AG04450 (cell line): ENCODE data around the gene PIK3C2B. TPM values are rescaled to one million over a fixed set of nuclear protein-coding genes. Genes with fewer than 3 reads are reported as not detected.

ENCODE experiments used
- CTCF ChIA-PET: fragments of 300-600, 350-600 bp; formaldehyde crosslinking; extraction: SDS; loops from one replicate; lab custom pipeline; 2022; ENCODE audit warnings: antibody characterized with exemption, inconsistent platforms; lab: Charles Lee
- POLR2A ChIA-PET: fragments of 350-600 bp; formaldehyde crosslinking; extraction: SDS; loops from one replicate; lab custom pipeline; 2021; ENCODE audit warnings: antibody characterized with exemption, inconsistent platforms; lab: Yijun Ruan, JAX
- DNase-seq: peaks from one replicate; pipeline ENCODE4 v3.0.0-alpha.2; 2011; ENCODE audit warnings: low read depth, low spot score
- H3K27ac ChIP-seq: one replicate; pipeline ENCODE4 v1.5.1; 2012; ENCODE audit warnings: low read depth, low read length, control low read depth
- H3K27me3 ChIP-seq: one replicate; pipeline ENCODE4 v1.6.0; 2012; ENCODE audit warnings: low read length; ENCODE audit not compliant: control insufficient read depth, insufficient read depth
- H3K4me3 ChIP-seq: 2 replicates; pipeline ENCODE4 v1.5.1; 2011; ENCODE audit warnings: mild to moderate bottlenecking, low read depth, low read length, control low read depth
- H3K9me3 ChIP-seq: 2 replicates; pipeline ENCODE4 v1.5.1; 2012; ENCODE audit warnings: low read length; ENCODE audit not compliant: control insufficient read depth, insufficient read depth
- CTCF ChIP-seq: IDR thresholded peaks from 2 replicates; pipeline ENCODE4 v1.5.1; 2011; ENCODE audit warnings: low read depth, low read length, control low read depth, inconsistent platforms
- polyA plus RNA-seq: library from polyadenylated mRNA; depleted of rRNA; stranded (reverse); fragments of >200 nt; gene quantifications from 2 replicates; pipeline ENCODE4 v1.2.3, GENCODE V29; 2011

The PIK3C2B gene
- polyA plus RNA-seq, 1 experiment = 4.9 TPM

DNA sequence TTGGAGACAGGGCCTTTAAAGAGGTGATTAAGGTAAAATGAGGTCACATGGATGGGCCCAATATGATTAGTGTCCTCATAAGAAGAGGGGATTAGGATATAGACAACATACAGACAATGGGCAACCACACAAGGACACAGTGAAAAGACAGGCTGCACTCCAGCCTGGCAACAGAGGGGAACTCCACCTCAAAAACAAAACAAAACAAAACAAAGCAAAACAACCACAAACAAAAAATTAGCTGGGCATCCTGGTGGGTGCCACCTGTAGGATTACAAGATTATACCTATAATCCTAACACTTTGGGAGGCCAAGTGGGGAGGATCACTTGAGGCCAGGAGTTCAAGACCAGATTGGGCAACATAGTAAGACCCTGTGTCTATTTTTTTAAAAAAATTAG, 16.8 kb upstream of the PIK3C2B start:
- Histone ChIP-seq H3K27me3 (no peaks in the 10 kb centered on the region), H3K9me3 (no peaks in the 10 kb centered on the region; the same call in 1 of the 2 replicates), H3K4me3 (no peak overlapping the region), H3K27ac (no peak overlapping the region)
- CTCF ChIA-PET = no interaction called here
- TF ChIP-seq CTCF = no peak
- POLR2A ChIA-PET = no interaction called here
- DNase-seq = no peak

- no peak for TF ChIP-seq CTCF
- Histone ChIP-seq H3K9me3 (no peaks in the 10 kb centered on the region), H3K4me3 (no peak overlapping the region), H3K27me3 (no peaks in the 10 kb centered on the region), H3K27ac (no peak overlapping the region)
- DNase-seq = no peak
- POLR2A ChIA-PET = no interaction called here
- CTCF ChIA-PET = interaction anchor here (5.2 to 19.8 kb wide), 3 partner anchors 65 to 298 kb away, joined by 42 to 483 read pairs (median 175); no protein-coding TSS in a partner anchor
Measured at GRCh38 chr1:204509186-204509635, 14.6 kb upstream of the PIK3C2B start.

GRCh38 chr1:204507317-204508105, 12.9 kb upstream of the PIK3C2B start:
- ChIA-PET POLR2A (interaction anchor here (0.6 to 2.9 kb wide), 2 partner anchors 9 to 788 kb away, joined by 3 to 33 read pairs; partner anchors contain the start of gene MDM4), CTCF (interaction anchor here (0.6 to 19.8 kb wide), 7 partner anchors 9 to 511 kb away, joined by 3 to 483 read pairs (median 16); partner anchors contain the start of gene MDM4)
- no peaks in the 10 kb centered on the region for H3K27me3 ChIP-seq
- H3K27ac ChIP-seq = peak overlapping the region; percentile 85
- H3K4me3 ChIP-seq = peak overlapping the region; percentile 52
- DNase-seq = no peak
- no peak for TF ChIP-seq CTCF
- no peaks in the 10 kb centered on the region for H3K9me3 ChIP-seq

DNA sequence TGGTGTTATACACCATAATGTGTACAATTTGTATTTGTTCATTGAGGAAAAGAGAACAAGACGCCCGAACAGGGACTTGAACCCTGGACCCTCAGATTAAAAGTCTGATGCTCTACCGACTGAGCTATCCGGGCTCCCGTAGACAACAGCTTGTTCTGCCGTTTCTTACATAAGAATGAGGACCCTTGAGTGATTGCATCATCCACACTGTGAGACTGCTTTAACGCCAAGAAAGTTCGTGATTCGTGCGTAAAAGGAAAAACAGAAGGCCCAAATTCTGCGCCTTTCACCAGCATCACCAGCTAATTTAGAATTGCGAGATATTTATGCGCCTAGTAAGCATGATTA, 12.3 kb upstream of the PIK3C2B start:
- TF ChIP-seq CTCF = no peak
- no peaks in the 10 kb centered on the region for H3K27me3 ChIP-seq
- H3K27ac ChIP-seq = peak overlapping the region; percentile 85
- peak; percentile 88 for DNase-seq
- CTCF ChIA-PET = interaction anchor here (0.7 to 19.8 kb wide), 7 partner anchors 9 to 805 kb away, joined by 3 to 483 read pairs (median 16); partner anchors contain the start of gene MDM4
- POLR2A ChIA-PET = interaction anchor here (0.5 to 2.9 kb wide), 4 partner anchors 9 to 789 kb away, joined by 3 to 33 read pairs (median 5); partner anchors contain the start of gene MDM4
- H3K9me3 ChIP-seq = no peaks in the 10 kb centered on the region
- peak overlapping the region; percentile 52 for H3K4me3 ChIP-seq
